Activated effector memory CD4-positive, alpha-beta T cell treated with anti-CD3 and anti-CD28 coated beads, Interleukin-2, amount 50 U/mL, for 16 hours (primary cell): ENCODE data around the gene SAMSN1.
"Not testable (repeated sequence)": the region's sequence is repeated elsewhere in the genome, so short reads cannot be mapped to it uniquely, and the experiment has no call there.

Experiments used
- DNase-seq: peaks from one replicate; pipeline ENCODE4 v3.0.0-alpha.2; 2020

SAMSN1 gene

DNA sequence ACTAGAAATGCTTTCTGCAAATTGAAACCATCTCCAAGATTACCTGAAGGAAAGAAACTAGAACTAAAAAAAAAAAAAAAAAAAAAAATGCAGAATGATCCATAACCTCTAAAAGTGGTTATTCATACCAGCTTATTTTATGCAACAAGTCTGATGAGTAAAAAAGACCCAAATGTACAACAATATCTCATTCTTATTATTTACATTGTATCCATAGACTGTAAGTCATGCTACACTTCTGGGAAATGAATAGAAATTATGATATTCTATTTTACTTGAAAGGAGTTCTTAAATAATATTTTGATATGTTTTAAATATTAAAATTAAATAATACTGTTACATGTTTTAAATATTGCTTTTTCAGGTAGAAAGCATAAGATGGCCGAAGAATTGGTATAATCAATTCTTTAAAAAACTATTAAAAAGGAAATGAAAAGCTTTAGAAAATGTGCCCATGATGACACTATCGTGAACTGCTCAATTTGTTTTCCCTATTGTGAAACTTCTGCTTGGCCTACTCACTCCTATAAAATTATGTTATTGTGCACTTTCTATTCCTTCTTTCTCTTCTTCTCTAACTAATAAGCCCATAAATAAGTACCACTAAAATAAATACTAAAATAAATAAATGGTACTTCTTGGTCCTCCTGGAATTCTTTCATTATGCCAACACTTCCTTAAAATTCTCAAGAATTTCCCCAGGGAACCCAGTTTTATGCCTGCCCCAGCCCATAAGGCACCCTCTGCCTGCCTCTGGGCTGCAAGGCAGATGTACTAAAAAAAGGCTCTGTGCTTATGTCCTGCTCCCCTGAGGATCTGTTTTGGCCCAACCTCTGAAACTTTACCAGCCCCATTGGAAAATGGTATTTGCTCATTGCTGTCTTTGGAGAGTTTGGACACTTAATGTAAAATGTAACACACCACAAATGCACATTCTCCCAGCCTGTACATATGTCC is 18.1 kb downstream of the SAMSN1 start:
- DNase-seq, result no peak

DNA sequence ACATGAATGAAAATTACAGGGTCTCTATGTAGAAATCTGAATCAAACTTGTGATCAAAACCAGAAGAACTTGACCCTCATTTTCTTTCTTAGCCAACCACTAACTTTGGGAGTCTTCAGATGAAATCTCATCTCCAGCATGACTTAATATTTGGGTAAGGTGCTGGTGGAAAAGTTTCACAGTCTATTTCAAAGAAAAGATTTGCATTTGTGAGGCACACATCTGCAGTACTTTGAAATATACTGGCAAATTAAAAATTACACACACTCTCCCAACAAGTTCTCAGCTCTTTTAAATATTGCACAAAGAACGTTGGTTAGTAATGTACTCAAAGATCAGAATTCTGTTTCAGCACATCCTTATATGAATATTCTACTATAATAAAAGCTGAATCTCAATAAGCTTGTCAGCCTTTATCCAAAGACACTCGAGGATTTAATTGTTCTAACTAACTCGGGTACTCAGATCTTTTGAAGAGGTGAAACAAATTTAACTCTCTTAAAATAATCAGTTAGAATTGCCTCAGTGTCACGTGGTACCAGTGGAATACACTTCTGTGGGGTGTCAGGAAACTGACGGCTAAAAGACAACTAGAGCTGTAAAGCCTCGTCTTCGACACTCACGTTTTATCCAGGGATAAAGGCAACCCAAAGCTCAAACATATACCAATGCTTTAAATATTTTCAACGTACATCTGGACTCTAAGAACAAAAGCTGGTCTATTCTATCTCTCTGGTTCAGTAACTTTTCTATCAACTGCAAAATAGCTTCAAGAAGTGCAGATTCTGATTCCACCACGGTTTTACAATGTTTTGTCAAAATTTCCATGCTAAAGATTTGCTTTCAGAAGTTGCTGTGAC is 19.0 kb downstream of the SAMSN1 start:
- no peak for DNase-seq

DNA sequence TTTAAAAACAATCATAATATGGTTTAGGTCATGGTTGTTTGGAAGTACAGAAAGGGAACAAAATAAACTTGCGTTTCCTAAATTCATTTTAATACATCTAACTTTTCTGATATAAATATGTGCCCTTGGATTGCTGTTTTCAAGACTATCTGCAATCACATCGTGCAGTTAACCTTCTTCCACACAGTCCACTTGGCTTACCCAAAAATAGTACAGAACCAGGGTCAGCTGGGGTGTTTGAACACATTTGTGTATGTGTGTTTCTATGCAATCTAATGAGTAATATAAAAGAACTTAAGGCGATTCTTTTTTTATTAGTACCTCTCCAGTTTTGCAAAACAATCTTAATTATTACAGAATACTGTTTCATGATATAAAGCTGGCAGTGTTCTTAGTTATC is 19.9 kb downstream of the SAMSN1 start:
- no peak for DNase-seq

DNA sequence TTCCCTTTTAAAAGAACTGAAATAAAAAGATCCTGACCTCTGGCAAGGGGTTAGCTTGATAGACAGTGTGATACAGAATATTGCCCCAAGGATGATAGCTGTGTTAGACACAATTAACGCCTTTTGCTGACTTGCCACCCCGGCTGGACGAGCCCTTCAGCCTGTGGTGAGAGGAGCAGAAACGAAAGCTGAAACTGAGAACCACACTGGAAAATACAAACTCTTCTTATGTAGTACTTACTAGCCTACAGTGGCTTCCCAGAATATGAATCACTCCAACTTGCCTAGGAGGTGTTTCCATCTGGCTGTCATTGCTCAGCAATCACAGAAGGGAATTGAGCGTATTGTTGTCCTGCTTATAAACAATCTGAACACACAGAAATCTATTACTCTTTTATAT is 22.9 kb downstream of the SAMSN1 start:
- DNase-seq, result peak; percentile 81

DNA sequence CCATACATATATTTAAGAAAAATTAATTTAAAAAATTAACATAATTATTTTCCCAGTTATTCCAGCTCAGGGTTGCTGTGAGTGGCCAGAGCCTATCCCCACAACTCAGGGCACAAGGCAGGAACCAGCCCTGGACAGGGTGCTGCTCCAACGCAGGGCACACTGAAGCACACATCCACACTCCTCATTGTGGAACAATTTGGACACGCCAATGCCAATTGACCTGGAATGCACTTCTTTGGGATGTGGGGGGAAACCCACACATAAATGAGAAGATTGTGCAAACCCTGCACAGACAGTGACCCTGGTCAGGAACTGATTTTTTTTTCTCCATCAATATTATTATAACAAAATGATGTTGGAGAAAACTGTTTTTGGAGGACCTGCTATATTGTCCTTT is 23.4 kb downstream of the SAMSN1 start:
- no peak for DNase-seq

DNA sequence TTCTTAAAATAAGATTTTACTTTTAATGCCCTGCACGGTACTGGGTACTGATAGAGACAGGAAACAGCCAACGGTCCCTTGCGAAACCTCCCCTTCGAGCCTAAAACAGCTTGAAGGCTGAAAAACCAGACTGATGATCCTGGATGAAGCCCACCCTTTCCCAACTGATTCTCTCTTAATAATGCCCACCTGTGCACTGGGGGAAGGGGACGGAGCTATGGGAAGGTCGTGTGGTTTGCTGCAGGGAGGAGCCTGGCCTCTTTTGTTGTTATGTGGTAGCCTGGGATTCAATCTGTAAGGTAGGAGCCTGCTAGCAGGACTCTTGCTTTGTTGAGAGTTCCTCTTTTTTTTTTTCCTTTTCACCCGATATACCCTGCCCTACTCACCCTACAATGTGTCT is 25.6 kb downstream of the SAMSN1 start:
- no peak for DNase-seq

DNA sequence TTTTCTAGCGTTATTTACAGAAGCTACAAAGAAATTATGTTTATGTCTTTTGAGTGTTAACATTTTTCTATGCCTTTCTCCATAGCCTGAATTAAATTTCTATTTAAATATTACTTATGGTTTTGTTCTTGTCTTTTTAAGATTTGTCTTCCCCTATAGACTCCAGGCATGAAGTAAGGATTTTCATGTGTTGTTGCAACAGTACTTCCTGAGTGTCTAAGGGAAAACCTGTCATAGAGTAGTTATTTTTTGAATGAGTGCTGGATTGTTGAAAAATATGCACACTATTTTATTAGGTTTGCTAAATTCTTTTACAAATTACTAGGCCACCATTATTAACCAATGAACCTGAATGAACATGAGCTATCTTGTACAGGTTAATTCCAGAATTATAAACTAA is 27.1 kb downstream of the SAMSN1 start:
- DNase-seq, result no peak

DNA sequence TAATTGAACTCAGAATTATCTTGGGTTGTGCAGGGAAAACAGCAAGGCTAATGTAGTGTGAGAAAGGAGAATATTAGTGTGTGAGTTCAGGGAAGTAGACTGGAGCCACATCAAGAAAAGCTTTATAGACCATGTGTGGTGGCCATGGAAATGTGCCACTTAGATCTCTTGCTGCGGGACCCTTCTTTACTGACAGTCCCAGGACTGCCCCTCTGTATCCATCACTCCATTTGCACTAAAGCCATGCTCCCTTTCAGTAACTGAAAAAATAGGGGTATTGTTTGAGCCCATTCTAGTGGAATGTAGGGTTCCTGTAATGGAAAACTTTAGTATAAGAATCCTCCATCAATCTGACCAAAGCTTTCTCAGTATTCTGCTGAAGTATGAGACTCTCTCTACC is 32.3 kb downstream of the SAMSN1 start:
- DNase-seq, result no peak

DNA sequence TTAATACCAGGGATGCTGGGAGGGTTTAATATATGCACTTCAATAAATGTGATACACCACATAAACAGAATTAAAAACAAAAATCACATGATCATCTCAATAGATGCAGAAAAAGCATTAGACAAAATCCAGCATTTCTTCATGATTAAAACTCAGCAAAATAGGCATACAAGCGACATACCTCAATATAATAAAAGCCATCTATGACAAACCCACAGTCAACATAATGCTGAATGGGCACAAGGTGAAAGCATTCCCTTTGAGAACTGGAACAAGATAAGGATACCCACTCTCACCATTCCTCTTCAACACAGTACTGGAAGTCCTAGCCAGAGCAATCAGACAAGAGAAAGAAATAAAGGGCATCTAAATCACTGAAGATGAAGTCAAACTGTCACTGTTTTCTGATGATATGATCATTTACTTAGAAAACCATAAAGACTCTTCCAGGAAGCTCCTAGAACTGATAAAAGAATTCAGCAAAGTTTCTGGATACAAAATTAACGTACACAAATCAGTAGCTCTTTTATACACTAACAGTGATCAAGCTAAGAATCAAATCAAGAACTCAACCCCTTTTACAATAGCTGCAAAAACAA is 39.2 kb downstream of the SAMSN1 start:
- not testable (repeated sequence) for DNase-seq

DNA sequence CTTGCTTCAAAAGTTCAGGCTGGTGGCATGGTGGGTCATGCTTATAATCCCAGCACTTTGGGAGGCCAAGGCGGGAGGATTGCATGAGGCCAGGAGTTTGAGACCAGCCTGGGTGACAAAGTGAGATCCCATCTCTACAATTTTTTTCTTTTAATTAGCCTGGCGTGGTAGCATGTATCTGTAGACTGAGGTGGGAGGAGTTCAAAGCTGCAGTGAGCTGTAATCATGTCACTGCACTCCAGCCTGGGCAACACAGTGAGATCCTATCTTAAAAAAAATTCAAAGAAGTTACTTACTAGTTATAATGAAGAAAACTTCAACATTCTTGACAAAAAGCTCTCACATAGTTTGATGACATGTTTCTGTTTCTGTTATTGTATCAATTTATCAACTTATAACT is 45.2 kb downstream of the SAMSN1 start:
- no peak for DNase-seq

DNA sequence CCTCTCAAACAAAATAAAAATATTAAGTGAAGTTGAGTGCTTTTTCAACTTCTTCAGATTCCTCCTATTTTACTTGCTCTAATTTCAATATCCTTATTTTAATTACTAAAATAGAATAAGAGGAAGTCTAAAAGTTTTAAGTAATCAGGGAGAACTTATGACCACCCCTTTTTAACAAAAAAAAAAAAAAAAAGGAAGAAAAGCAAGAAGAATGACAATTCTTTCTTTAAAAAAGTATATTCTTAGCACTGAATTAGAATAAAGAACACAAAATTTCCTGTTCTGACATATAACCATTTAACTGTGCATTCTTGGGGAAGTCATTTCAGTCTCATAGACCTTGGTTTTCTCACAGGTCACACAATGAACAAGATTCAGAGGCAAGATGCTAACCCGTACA is 46.8 kb downstream of the SAMSN1 start:
- no peak for DNase-seq

DNA sequence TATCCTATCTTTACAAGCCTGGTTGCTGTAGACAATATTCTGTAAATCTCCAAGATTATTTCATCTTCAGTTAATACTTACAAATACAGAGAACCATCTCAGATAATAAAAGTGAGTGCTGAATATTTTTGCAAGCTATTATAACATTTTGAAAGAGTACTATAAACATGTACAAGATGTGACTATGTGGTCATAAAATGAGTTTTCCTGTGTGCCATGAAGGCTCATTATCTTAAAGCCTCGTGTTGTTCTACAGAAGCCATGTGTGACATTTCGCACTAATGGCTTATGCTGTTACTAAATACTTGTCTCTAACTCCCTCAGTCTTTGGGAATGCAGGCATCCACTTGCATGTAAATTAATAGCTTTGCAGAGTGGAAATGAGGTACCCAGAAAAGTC is 48.3 kb downstream of the SAMSN1 start:
- no peak for DNase-seq

DNA sequence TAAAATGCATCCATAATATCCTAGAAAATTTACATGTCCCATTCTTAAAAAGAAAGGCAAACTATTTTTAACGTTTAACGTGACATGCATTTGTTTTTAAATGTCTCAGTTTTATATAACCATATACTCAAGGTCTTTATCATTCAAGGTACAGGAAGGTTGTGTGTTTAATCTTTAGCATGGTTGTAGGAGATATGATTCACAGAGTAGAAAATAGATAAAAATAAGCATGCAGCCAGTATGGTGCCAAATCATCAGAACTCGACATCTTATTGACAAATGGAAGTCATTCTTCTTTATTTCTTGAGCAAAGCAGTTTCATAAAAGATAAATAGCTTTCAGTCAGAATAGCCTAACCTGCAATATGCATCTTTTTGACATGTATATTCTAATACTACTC is 51.0 kb downstream of the SAMSN1 start:
- DNase-seq, result no peak

DNA sequence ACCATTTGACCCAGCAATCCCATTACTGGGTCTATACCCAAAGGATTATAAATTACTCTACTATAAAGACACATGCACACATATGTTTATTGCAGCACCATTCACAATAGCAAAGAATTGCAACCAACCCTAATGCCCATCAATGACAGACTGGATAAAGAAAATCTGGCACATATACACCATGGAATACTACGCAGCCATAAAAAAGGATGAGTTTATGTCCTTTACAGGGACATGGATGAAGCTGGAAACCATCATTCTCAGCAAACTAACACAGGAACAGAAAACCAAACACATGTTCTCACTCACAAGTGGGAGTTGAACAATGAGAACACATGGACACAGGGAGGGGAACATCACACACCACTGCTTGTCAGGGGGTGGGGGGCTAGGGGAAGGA is 51.9 kb downstream of the SAMSN1 start:
- not testable (repeated sequence) for DNase-seq

DNA sequence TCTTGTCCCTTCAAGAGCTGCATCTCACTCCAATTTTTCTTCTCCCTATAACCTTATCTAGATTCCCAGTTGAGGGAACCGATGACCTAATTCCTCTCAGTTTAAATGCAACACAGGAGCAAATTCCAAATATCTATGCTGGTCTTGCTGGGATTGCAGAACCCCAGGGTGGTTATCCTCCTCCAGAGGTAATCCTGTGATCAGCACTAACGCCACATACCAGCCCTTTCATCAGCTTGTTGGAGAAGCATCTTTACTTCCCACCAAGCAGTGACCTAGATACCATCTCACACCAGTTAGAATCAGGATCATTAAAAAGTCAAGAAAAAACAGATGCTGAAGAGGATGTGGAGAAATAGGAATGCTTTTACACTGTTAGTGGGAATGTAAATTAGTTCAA is 52.4 kb downstream of the SAMSN1 start:
- no peak for DNase-seq

DNA sequence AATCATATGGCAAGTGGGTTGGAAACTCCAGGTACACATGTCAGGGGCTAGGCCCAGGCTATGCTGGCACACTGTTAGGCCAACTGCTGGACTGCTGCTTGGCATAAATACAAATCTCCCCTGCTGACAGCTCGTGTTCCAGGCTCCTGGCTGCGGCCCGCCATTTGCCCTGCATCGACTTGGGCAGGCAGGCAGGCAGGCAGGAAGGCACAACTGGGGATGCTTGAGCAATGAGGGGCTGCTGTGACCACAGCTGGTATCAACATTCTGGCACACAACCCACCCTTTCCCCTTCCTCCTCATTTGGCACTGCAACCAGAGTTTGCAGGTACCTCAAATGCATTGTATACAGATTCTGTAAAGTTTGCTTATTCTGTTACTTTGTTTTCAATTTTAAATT is 53.2 kb downstream of the SAMSN1 start:
- no peak for DNase-seq

DNA sequence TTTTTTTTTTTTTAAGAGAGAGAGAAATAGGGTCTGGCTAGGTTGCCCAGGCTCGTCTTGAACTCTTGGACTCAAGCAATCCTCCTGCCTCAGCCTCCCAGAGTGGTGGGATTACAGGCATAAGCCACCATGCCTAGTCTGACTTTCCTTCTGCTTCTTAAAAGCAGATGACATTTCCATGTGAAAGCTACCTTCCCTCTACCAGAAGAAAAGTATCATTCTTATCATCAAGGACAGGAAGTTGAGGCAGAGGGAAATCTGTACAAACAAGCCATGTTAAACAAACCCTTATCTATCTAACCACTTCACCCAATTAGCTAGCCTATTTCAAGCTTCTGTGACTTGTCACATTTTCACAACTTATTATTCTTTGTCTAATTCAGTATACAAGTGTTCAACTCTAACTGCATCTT is 54.8 kb downstream of the SAMSN1 start:
- DNase-seq, result no peak

DNA sequence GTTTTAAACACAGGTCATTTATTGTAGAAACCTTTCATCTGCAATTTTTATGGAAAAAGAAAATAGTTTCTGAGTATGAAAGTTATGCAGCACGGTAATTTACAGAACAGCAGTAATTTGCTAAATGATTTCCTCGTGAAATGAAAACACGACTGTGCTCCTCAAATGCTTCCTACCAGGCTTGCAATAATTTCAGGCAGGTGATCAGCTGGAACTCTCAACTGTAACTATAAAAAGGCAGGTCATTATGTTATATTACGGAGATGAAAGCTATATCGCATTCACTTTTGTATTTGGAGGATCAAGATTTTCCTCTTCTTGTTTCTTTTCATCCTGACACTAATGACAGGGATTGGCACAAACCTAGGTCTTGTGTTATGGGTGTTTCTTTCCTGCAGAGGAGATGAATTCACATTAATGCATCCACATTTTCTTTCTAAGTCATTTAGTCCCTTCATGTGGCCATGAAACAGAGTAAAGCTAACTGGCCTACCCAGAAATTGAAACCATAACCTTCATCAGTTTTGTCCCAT is 57.4 kb downstream of the SAMSN1 start:
- DNase-seq, result no peak

DNA sequence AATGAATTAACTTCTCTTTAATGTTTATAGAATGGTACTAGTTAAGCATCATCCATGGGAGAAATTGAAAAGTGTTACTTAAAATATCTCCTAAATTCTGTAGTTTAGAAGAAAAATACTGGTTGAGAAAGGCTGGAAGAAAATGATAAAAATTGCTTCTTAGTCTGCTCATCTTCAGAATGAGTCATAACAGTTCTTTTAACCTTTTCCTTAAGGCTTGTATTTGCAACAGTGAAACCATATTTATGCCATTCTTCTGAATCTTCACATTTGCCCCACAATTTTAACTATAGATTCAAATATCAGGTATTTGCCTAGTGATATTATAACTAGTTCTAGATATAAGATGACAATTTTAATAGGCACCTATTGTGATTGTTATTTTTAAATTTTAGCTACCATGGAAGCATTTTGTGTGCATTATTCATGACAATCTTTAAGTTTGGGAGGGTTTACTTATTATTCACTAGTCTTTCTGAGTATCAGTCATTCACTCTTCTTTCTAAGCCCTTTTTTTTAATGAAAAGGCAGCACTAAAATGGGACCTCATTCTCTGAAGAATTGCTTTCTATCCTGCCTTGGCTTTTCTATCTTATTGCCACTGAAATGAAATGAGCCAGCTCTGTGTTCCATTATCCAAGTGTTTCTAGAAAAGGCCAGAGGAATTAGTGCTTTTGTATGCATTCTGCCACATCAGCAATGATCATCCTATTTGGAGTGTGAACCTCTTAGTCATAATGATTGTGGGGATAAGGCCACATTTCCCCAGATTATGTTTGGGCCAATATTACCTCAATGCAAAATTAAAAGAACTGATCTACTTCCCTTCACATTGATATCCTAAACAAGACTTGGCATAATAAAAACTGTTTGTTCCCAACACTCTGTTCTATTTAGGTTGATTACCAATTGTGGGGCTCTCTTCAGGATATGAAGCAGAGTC is 58.4 kb downstream of the SAMSN1 start:
- no peak for DNase-seq

DNA sequence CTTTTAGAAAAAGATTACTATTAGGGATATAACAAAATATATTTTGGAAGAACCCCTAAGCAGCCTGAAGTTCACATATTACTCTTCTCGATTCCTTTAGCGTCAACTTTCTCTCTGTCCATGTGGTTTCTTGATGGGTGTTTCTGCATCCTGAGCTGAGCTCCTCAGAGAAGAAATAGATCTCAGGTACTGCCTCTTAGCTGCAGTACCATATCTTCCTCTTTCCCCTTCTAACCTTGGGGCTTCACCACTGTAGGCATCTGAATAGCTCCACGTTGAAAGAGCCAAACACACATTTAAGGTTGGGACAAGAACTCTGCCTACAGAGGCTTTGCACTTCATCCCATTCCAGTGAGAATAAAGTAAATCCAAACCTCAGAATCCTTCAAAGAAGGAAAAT is 59.2 kb downstream of the SAMSN1 start:
- no peak for DNase-seq

DNA sequence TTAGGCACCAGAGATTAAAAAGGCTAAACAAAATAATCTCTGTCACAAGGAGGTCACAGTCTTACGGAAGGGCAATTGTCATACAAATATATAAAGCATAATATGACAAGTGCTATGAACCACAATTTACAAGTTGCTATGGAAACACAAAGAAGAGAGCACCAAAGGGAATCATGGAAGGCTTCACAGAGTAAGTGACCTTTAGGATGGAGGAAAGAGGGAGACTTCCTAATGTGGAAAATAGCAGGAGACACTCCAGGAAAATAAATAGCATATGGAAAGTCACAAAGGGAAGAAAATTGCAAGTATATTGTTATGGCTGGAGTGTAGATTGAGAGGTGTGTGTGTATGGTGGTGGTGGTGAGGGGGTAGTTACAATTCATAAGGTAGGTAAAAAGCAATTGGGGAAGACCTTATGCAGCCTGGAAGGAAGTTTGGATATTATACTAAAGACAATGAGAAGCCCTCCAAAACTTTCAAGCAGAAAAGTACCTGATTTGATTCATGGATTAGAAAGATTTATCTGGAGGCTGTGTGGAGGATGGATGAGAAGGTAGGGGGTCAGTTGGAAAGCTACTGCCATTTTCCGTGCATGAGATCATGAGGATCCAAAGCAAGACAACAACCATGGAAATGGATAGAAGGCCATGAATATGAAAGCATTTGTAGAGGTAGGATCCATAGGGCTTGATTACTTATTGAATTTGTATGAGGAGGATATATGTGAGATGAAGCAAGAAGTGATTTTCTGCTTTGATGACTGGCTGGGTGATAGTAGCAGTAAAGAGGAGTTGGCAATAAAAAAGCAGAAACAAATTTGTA is 61.7 kb downstream of the SAMSN1 start:
- no peak for DNase-seq
